HepG2 (cell line): ENCODE data around the gene ADGRV1. TPM values are rescaled to one million over a fixed set of nuclear protein-coding genes. Genes with fewer than 3 reads are reported as not detected.

Experiments used
- ATAC-seq: fragments of 200-7000 bp; cut with Tn5 transposase; 3 replicates; pipeline ENCODE4 v1.9.1; 2020; ENCODE audit warnings: mild to moderate bottlenecking, moderate library complexity
- BruUV-seq: library from RNA; stranded (reverse); fragments of 400-500 nt; replicated peaks from 2 replicates; lab custom pipeline; 2021; lab: Mats Ljungman, UMichigan
- CTCF ChIA-PET: fragments of 300-600 bp; formaldehyde crosslinking; extraction: SDS; loops from one replicate; lab custom pipeline; 2021; ENCODE audit warnings: low total read pairs, inconsistent platforms, low intra/inter-chr PET ratio; lab: Yijun Ruan, JAX
- POLR2A ChIA-PET: fragments of 350-600 bp; sonication (Branson Sonifier 250); formaldehyde crosslinking; loops from one replicate; lab custom pipeline; 2020; ENCODE audit warnings: antibody characterized with exemption, inconsistent platforms; lab: Yijun Ruan, JAX
- DNase-seq: peaks from one replicate; pipeline ENCODE4 v3.0.0-alpha.2; 2015; ENCODE audit warnings: low spot score
- FAIRE-seq: peaks from 3 replicates; lab custom pipeline; 2011; peaks lifted over from hg19 to GRCh38; lab: Jason Lieb, UNC
- H2AFZ ChIP-seq: one replicate; pipeline ENCODE4 v1.6.1; 2011; ENCODE audit warnings: low read length, inconsistent platforms
- H3K27ac ChIP-seq: fragments of 300-600 bp; 3 replicates; pipeline ENCODE4 v1.8.0; 2011; ENCODE audit warnings: mixed run types, mild to moderate bottlenecking, mixed read lengths, low read length, inconsistent platforms; ENCODE audit not compliant: insufficient read depth; ENCODE audit errors: extremely low read length
- H3K27me3 ChIP-seq, 2 experiments: fragments of 200-600 bp in 1 of 2; 2 replicates in 1 of 2; 3 replicates in 1 of 2; pipeline versions ENCODE4 v1.6.0 to v1.8.0; 2011; ENCODE audit warnings: low read length in 2 of 2, mild to moderate bottlenecking in 2 of 2, moderate library complexity in 2 of 2, inconsistent platforms in 1 of 2; ENCODE audit not compliant: insufficient read depth in 2 of 2, control insufficient read depth in 1 of 2
- H3K36me3 ChIP-seq, 2 experiments: fragments of 200-600 bp in 1 of 2; replicated peaks in 1 of 2; 2 replicates in 1 of 2; 3 replicates in 1 of 2; pipeline versions ENCODE4 v1.5.1 to v1.8.0; 2011; ENCODE audit warnings: low read length in 2 of 2, inconsistent platforms in 1 of 2; ENCODE audit not compliant: insufficient read depth in 2 of 2, control insufficient read depth in 1 of 2
- H3K4me1 ChIP-seq: 2 replicates; pipeline ENCODE4 v1.5.1; 2012; ENCODE audit warnings: low read length, inconsistent platforms; ENCODE audit not compliant: insufficient read depth
- H3K4me2 ChIP-seq: 2 replicates; pipeline ENCODE4 v1.6.0; 2011; ENCODE audit warnings: low read depth, low read length, inconsistent platforms
- H3K4me3 ChIP-seq, 3 experiments: fragments of 200-600 bp in 1 of 3; sonication (generic), shearing (Covaris generic) in 1 of 3; replicated peaks in 1 of 3; 2 replicates each; pipeline ENCODE4 v1.5.1; 2011 to 2016; ENCODE audit warnings: low read length in 3 of 3, inconsistent platforms in 2 of 3, low read depth in 2 of 3, mild to moderate bottlenecking in 2 of 3, control low read depth in 1 of 3, mixed read lengths in 1 of 3; ENCODE audit not compliant: insufficient read depth in 1 of 3
- H3K79me2 ChIP-seq: one replicate; pipeline ENCODE4 v1.6.1; 2011; ENCODE audit warnings: low read length, inconsistent platforms; ENCODE audit not compliant: insufficient read depth
- H3K9ac ChIP-seq: 2 replicates; pipeline ENCODE4 v1.6.0; 2011; ENCODE audit warnings: mild to moderate bottlenecking, low read depth, low read length, inconsistent platforms; ENCODE audit not compliant: insufficient read depth
- H3K9me3 ChIP-seq: 2 replicates; pipeline ENCODE4 v1.5.1; 2012; ENCODE audit warnings: mild to moderate bottlenecking, low read length
- H4K20me1 ChIP-seq: 2 replicates; pipeline ENCODE4 v1.6.0; 2011; ENCODE audit warnings: inconsistent platforms, mild to moderate bottlenecking, low read length, moderate library complexity; ENCODE audit not compliant: insufficient read depth
- BRD4 ChIP-seq: sonication (generic); formaldehyde crosslinking; IDR thresholded peaks from 2 replicates; pipeline ENCODE4 v1.4.0; 2020; ENCODE audit warnings: missing genetic modification reagents
- CC2D1A ChIP-seq: sonication (generic); formaldehyde crosslinking; IDR thresholded peaks from 2 replicates; pipeline ENCODE4 v1.8.1; 2023; ENCODE audit warnings: mild to moderate bottlenecking, missing genetic modification reagents
- CENPT ChIP-seq: sonication (generic); formaldehyde crosslinking; IDR thresholded peaks from 2 replicates; pipeline ENCODE4 v1.8.0; 2022; ENCODE audit warnings: low read depth, mild to moderate bottlenecking, moderate library complexity, missing genetic modification reagents
- GMEB1 ChIP-seq: sonication (generic); formaldehyde crosslinking; IDR thresholded peaks from 2 replicates; pipeline ENCODE4 v1.5.1; 2020; ENCODE audit warnings: missing genetic modification reagents, mild to moderate bottlenecking, borderline replicate concordance
- HIC2 ChIP-seq: sonication (generic); formaldehyde crosslinking; IDR thresholded peaks from 2 replicates; pipeline ENCODE4 v1.9.0; 2022; ENCODE audit warnings: low read depth, missing genetic modification reagents
- IRF9 ChIP-seq: sonication (generic); formaldehyde crosslinking; IDR thresholded peaks from 2 replicates; pipeline ENCODE4 v1.8.0; 2022; ENCODE audit warnings: missing genetic modification reagents, mild to moderate bottlenecking, borderline replicate concordance
- RELA ChIP-seq: sonication (generic); formaldehyde crosslinking; IDR thresholded peaks from 2 replicates; pipeline ENCODE4 v1.4.0; 2020; ENCODE audit warnings: missing genetic modification reagents
- SSRP1 ChIP-seq: IDR thresholded peaks from 2 replicates; pipeline ENCODE4 v1.6.1; 2016; ENCODE audit warnings: control low read depth
- ZBTB8A ChIP-seq: sonication (generic); formaldehyde crosslinking; IDR thresholded peaks from 2 replicates; pipeline ENCODE4 v1.4.0; 2020; ENCODE audit warnings: mild to moderate bottlenecking, low read depth, missing genetic modification reagents, borderline replicate concordance
- ZNF143 ChIP-seq: sonication (generic); formaldehyde crosslinking; IDR thresholded peaks from 2 replicates; pipeline ENCODE4 v1.4.0; 2020; ENCODE audit warnings: missing genetic modification reagents
- ZNF263 ChIP-seq: sonication (generic); formaldehyde crosslinking; IDR thresholded peaks from 2 replicates; pipeline ENCODE4 v1.4.0; 2020; ENCODE audit warnings: missing genetic modification reagents
- ZNF326 ChIP-seq: sonication (generic); formaldehyde crosslinking; IDR thresholded peaks from 2 replicates; pipeline ENCODE4 v1.4.0; 2020; ENCODE audit warnings: missing genetic modification reagents, borderline replicate concordance
- WGBS: methylation state at CpG from one replicate; pipeline ENCODE4 v1.1.6; 2017; ENCODE audit warnings: low lambda C conversion rate; 5-methylcytosine and 5-hydroxymethylcytosine counted together
- in situ Hi-C: cut with HindIII; loops from 2 replicates; pipeline ENCODE4 v1.10.0; 2017; ENCODE audit warnings: low pct_unique_long_range_greater_than_20kb; ENCODE audit not compliant: extremely low pct_ligation_motif_present
- intact Hi-C: fragments of 100-400 bp; cut with micrococcal nuclease; formaldehyde crosslinking; loops from one replicate; pipeline ENCODE4 v1.10.0; 2022; ENCODE audit not compliant: unreplicated experiment
- polyA plus RNA-seq, 8 experiments: library from polyadenylated mRNA; depleted of rRNA in 3 of 8; stranded (reverse) in 7 of 8; unstranded in 1 of 8; fragments of >200 nt; fragmentation: Illumina TruSeq in 4 of 8; extraction: Trizol in 4 of 8; gene quantifications; 2 replicates each; pipeline versions ENCODE4 v1.2.1 to v1.2.3, GENCODE V29; 2011 to 2016; ENCODE audit warnings: low read depth in 4 of 8, missing spikeins in 1 of 8, mixed read lengths in 1 of 8; ENCODE audit not compliant: insufficient read depth in 1 of 8
- total RNA-seq, 5 experiments: library from RNA; depleted of rRNA; stranded (reverse); fragments of >200 nt; fragmentation: Illumina TruSeq; extraction: Trizol; gene quantifications; 2 replicates each; pipeline ENCODE4 v1.2.3, GENCODE V29; 2016; ENCODE audit warnings: low read depth in 1 of 5
- TF ChIP-seq, protein P1 (sequence below): sonication (generic); formaldehyde crosslinking; IDR thresholded peaks from 2 replicates; pipeline ENCODE4 v1.5.1; 2020; ENCODE audit warnings: missing genetic modification reagents, mild to moderate bottlenecking, borderline replicate concordance

Gene ADGRV1
- total and polyA plus RNA-seq, 2 of the 13 experiments (the other 11 are each of a cell fraction or from before 2014, with no cell fraction given), result 1.7 to 3.9 TPM

GRCh38 chr5:91150234-91150633 is 591.6 kb downstream of the ADGRV1 start:
- Histone ChIP-seq H3K9me3 (peaks cover 11% of the 10 kb centered on the region), H3K4me2 (no peak overlapping the region), H3K79me2 (no peaks in the 10 kb centered on the region), H3K27me3 (no peaks in the 10 kb centered on the region), H3K27ac (no peak overlapping the region), H3K9ac (no peak overlapping the region), H3K36me3 (no peaks in the 10 kb centered on the region), H4K20me1 (no peaks in the 10 kb centered on the region), H2AFZ (no peak overlapping the region), H3K4me1 (no peaks in the 10 kb centered on the region), H3K4me3 (no peak overlapping the region)
- ATAC-seq (no peak), FAIRE-seq (peak; percentile 84), DNase-seq (no peak)
- BruUV-seq, result no TSS peak
- ChIA-PET CTCF (no interaction called here), POLR2A (no interaction called here)
- no peak for TF ChIP-seq ZNF326 (CRISPR knock-in tag)
- 0% methylated on average over 1 of the region's 1 CpG for WGBS
- in situ Hi-C loops (no loop called here), intact Hi-C loops (no loop called here)

DNA sequence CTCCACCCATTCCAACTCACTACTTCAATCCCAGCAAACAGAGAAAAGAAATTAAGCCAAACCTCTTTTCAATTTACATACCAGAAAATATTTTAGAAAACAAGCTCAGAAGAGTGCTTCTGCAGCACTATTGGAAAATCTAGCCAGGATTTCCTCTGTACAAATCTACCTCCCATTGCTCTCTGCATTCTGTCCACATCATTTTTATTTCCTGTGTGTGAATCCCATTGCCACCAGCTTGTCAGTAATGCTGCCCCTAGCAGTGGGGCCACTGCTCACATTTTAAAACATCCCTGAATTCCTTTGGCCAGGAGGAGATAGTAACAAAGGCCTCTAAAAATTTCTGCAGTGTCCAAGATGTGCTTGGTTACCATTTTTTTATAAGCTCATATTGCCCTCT is 592.0 kb downstream of the ADGRV1 start:
- ATAC-seq (no peak), FAIRE-seq (no peak), DNase-seq (no peak)
- no peaks in the 10 kb centered on the region for H3K27me3 ChIP-seq
- no peak overlapping the region for H3K4me3 ChIP-seq
- no peak overlapping the region for H3K4me2 ChIP-seq
- no peaks in the 10 kb centered on the region for H4K20me1 ChIP-seq
- CTCF ChIA-PET, result no interaction called here
- H3K4me1 ChIP-seq, result no peaks in the 10 kb centered on the region
- H2AFZ ChIP-seq, result no peak overlapping the region
- H3K79me2 ChIP-seq, result no peaks in the 10 kb centered on the region
- no TSS peak for BruUV-seq
- in situ Hi-C loops (no loop called here), intact Hi-C loops (no loop called here)
- H3K9ac ChIP-seq, result no peak overlapping the region
- peaks cover 11% of the 10 kb centered on the region for H3K9me3 ChIP-seq
- no peak overlapping the region for H3K27ac ChIP-seq
- POLR2A ChIA-PET, result no interaction called here
- no peaks in the 10 kb centered on the region for H3K36me3 ChIP-seq
- no peak for TF ChIP-seq ZNF143 (CRISPR knock-in tag)
- TF ChIP-seq ZNF263 (CRISPR knock-in tag), result no peak
- no peak for TF ChIP-seq CC2D1A (CRISPR knock-in tag)
- no peak for TF ChIP-seq BRD4 (CRISPR knock-in tag)
- no peak for TF ChIP-seq HIC2 (CRISPR knock-in tag)
- no peak for TF ChIP-seq IRF9 (CRISPR knock-in tag)
- TF ChIP-seq, protein P1, sequence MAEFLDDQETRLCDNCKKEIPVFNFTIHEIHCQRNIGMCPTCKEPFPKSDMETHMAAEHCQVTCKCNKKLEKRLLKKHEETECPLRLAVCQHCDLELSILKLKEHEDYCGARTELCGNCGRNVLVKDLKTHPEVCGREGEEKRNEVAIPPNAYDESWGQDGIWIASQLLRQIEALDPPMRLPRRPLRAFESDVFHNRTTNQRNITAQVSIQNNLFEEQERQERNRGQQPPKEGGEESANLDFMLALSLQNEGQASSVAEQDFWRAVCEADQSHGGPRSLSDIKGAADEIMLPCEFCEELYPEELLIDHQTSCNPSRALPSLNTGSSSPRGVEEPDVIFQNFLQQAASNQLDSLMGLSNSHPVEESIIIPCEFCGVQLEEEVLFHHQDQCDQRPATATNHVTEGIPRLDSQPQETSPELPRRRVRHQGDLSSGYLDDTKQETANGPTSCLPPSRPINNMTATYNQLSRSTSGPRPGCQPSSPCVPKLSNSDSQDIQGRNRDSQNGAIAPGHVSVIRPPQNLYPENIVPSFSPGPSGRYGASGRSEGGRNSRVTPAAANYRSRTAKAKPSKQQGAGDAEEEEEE (CRISPR knock-in tag), result no peak
- no peak for TF ChIP-seq RELA (CRISPR knock-in tag)
- no peak for TF ChIP-seq CENPT (CRISPR knock-in tag)
- no peak for TF ChIP-seq GMEB1
- no peak for TF ChIP-seq SSRP1 (CRISPR knock-in tag)
- no peak for TF ChIP-seq ZBTB8A (CRISPR knock-in tag)
